Mucosa of gallbladder (tissue), 1 donor: Measurements from ENCODE around the gene NCAPD3. TPM values are rescaled to one million over a fixed set of nuclear protein-coding genes. Genes with fewer than 3 reads are reported as not detected.

Experiments
- DNase-seq: peaks from one replicate; pipeline ENCODE4 v3.0.0-alpha.2; 2020; ENCODE audit warnings: low spot score
- total RNA-seq: library from RNA; stranded (reverse); gene quantifications from one replicate; pipeline ENCODE4 v1.2.1, GENCODE V29; 2021
- donor health status: DM: no; HTN: no; CAD: no.

Gene NCAPD3
- total RNA-seq, 1 donor from 2014 or later, result 14.7 TPM

GRCh38 chr11:134158023-134158422, 65.7 kb downstream of the NCAPD3 start:
- no peak for DNase-seq

- DNase-seq, result no peak
Measured at GRCh38 chr11:134157451-134157850, 66.3 kb downstream of the NCAPD3 start.

- DNase-seq, result no peak
Measured at GRCh38 chr11:134155946-134156865, 67.6 kb downstream of the NCAPD3 start.

- no peak for DNase-seq
Measured at GRCh38 chr11:134155456-134155855, 68.3 kb downstream of the NCAPD3 start.

- no peak for DNase-seq
Measured at GRCh38 chr11:134154441-134154840, 69.3 kb downstream of the NCAPD3 start.

- no peak for DNase-seq
Measured at GRCh38 chr11:134153147-134153905, 70.4 kb downstream of the NCAPD3 start.

- DNase-seq, result no peak
Measured at GRCh38 chr11:134152696-134153095, 71.1 kb downstream of the NCAPD3 start.

- no peak for DNase-seq
Measured at GRCh38 chr11:134151083-134151747, 72.6 kb downstream of the NCAPD3 start.

GRCh38 chr11:134150195-134150903, 73.4 kb downstream of the NCAPD3 start:
- DNase-seq, result no peak

- DNase-seq, result no peak
Measured at GRCh38 chr11:134149371-134149770, 74.4 kb downstream of the NCAPD3 start.

GRCh38 chr11:134146598-134146997, 77.2 kb downstream of the NCAPD3 start:
- DNase-seq, result no peak

GRCh38 chr11:134145715-134146114, 78.1 kb downstream of the NCAPD3 start:
- no peak for DNase-seq

GRCh38 chr11:134144744-134145143, 79.0 kb downstream of the NCAPD3 start:
- DNase-seq, result no peak

GRCh38 chr11:134143801-134144200, 80.0 kb downstream of the NCAPD3 start:
- DNase-seq, result no peak

- no peak for DNase-seq
Measured at GRCh38 chr11:134142536-134142935, 81.2 kb downstream of the NCAPD3 start.

- DNase-seq, result no peak
Measured at GRCh38 chr11:134140961-134141490, 82.7 kb downstream of the NCAPD3 start.

- peak; percentile 74 for DNase-seq
Measured at GRCh38 chr11:134139873-134140331, 83.9 kb downstream of the NCAPD3 start.

GRCh38 chr11:134139303-134139872, 84.4 kb downstream of the NCAPD3 start:
- DNase-seq, result no peak

- no peak for DNase-seq
Measured at GRCh38 chr11:134138376-134138775, 85.4 kb downstream of the NCAPD3 start.

GRCh38 chr11:134134167-134134566, 89.6 kb downstream of the NCAPD3 start:
- no peak for DNase-seq

- DNase-seq, result no peak
Measured at GRCh38 chr11:134132808-134133207, 91.0 kb downstream of the NCAPD3 start.
